NCI-H82 (cell line): ENCODE measurements around the gene EPHA6.
"Not testable (repeated sequence)": the region's sequence is repeated elsewhere in the genome, so short reads cannot be mapped to it uniquely, and the experiment has no call there.

Experiments used
- DNase-seq: peaks from one replicate; lab custom pipeline; 2025; lab: John Stamatoyannopoulos, UW

EPHA6 gene

GRCh38 chr3:97025612-97026011 lies 211.2 kb downstream of the EPHA6 start:
- not testable (repeated sequence) for DNase-seq

GRCh38 chr3:97029972-97030371 lies 215.6 kb downstream of the EPHA6 start:
- no peak for DNase-seq

- DNase-seq: no peak
Measured at GRCh38 chr3:97037294-97037943, 223.0 kb downstream of the EPHA6 start.

- DNase-seq: no peak
Measured at GRCh38 chr3:97043411-97043810, 229.0 kb downstream of the EPHA6 start.

GRCh38 chr3:97057365-97057764 lies 243.0 kb downstream of the EPHA6 start:
- no peak for DNase-seq

- DNase-seq: no peak
Measured at GRCh38 chr3:97059168-97059567, 244.8 kb downstream of the EPHA6 start.

- no peak for DNase-seq
Measured at GRCh38 chr3:97066531-97066930, 252.1 kb downstream of the EPHA6 start.

- DNase-seq: no peak
Measured at GRCh38 chr3:97070302-97070701, 255.9 kb downstream of the EPHA6 start.

- DNase-seq: no peak
Measured at GRCh38 chr3:97074546-97074945, 260.2 kb downstream of the EPHA6 start.

GRCh38 chr3:97076673-97077072 lies 262.3 kb downstream of the EPHA6 start:
- no peak for DNase-seq

GRCh38 chr3:97089621-97090020 lies 275.2 kb downstream of the EPHA6 start:
- DNase-seq: peak; percentile 10

GRCh38 chr3:97102641-97103040 lies 288.2 kb downstream of the EPHA6 start:
- DNase-seq: no peak

GRCh38 chr3:97105989-97106651 lies 291.7 kb downstream of the EPHA6 start:
- DNase-seq: no peak

GRCh38 chr3:97106652-97106989 lies 292.2 kb downstream of the EPHA6 start:
- no peak for DNase-seq

- DNase-seq: no peak
Measured at GRCh38 chr3:97108136-97108535, 293.7 kb downstream of the EPHA6 start.

GRCh38 chr3:97111244-97111643 lies 296.9 kb downstream of the EPHA6 start:
- DNase-seq: no peak

GRCh38 chr3:97121386-97121785 lies 307.0 kb downstream of the EPHA6 start:
- DNase-seq: no peak

- no peak for DNase-seq
Measured at GRCh38 chr3:97125902-97126499, 311.6 kb downstream of the EPHA6 start.

GRCh38 chr3:97131476-97131875 lies 317.1 kb downstream of the EPHA6 start:
- DNase-seq: peak; percentile 29

GRCh38 chr3:97138914-97139541 lies 324.6 kb downstream of the EPHA6 start:
- DNase-seq: peak; percentile 50

GRCh38 chr3:97148931-97149330 lies 334.5 kb downstream of the EPHA6 start:
- DNase-seq: no peak

- no peak for DNase-seq
Measured at GRCh38 chr3:97161169-97161568, 346.8 kb downstream of the EPHA6 start.

- no peak for DNase-seq
Measured at GRCh38 chr3:97177242-97177641, 362.8 kb downstream of the EPHA6 start.
